Panc1 (cell line): Measurements from ENCODE around the gene PAPSS1. TPM values are rescaled to one million over a fixed set of nuclear protein-coding genes. Genes with fewer than 3 reads are reported as not detected.

Experiments used
- ATAC-seq: fragments of 200-7000 bp; cut with Tn5 transposase; 2 replicates; pipeline ENCODE4 v1.9.1; 2020; ENCODE audit warnings: mild to moderate bottlenecking, moderate library complexity
- BruUV-seq: library from RNA; stranded (reverse); fragments of 400-500 nt; replicated peaks from 2 replicates; lab custom pipeline; 2021; lab: Mats Ljungman, UMichigan
- CTCF ChIA-PET: fragments of 300-600 bp; sonication (Branson Sonifier 250); formaldehyde crosslinking; loops from one replicate; lab custom pipeline; 2022; ENCODE audit warnings: antibody characterized with exemption; lab: Charles Lee
- POLR2A ChIA-PET: fragments of 300-600 bp; sonication (Branson Sonifier 250); formaldehyde crosslinking; loops from one replicate; lab custom pipeline; 2022; ENCODE audit warnings: antibody characterized with exemption; lab: Charles Lee
- DNase-seq: peaks from one replicate; pipeline ENCODE4 v3.0.0-alpha.2; 2010; ENCODE audit warnings: low read depth, low spot score
- H3K27ac ChIP-seq: 2 replicates; pipeline ENCODE4 v1.5.1; 2011; ENCODE audit warnings: mild to moderate bottlenecking, low read length, inconsistent platforms
- H3K27me3 ChIP-seq: fragments of 200-500 bp; sonication (Bioruptor generic); 2 replicates; pipeline ENCODE4 v1.6.0; 2014; ENCODE audit warnings: low read length, inconsistent platforms; ENCODE audit not compliant: control insufficient read depth, insufficient read depth
- H3K36me3 ChIP-seq: fragments of 200-500 bp; sonication (Bioruptor generic); 2 replicates; pipeline ENCODE4 v1.5.1; 2014; ENCODE audit warnings: inconsistent platforms, mild to moderate bottlenecking, low read length, moderate library complexity; ENCODE audit not compliant: control insufficient read depth, insufficient read depth
- H3K4me1 ChIP-seq: 2 replicates; pipeline ENCODE4 v1.5.1; 2011; ENCODE audit warnings: inconsistent platforms, mild to moderate bottlenecking, low read length, moderate library complexity; ENCODE audit not compliant: control insufficient read depth, insufficient read depth
- H3K4me3 ChIP-seq, 2 experiments: 2 replicates each; pipeline ENCODE4 v1.5.1; 2011 to 2012; ENCODE audit warnings: low read depth in 2 of 2, low read length in 2 of 2, mild to moderate bottlenecking in 2 of 2, inconsistent platforms in 1 of 2, moderate library complexity in 1 of 2
- H3K9me3 ChIP-seq: fragments of 200-500 bp; sonication (Bioruptor generic); 2 replicates; pipeline ENCODE4 v1.5.1; 2014; ENCODE audit warnings: low read depth, mild to moderate bottlenecking, inconsistent platforms, low read length, moderate library complexity; ENCODE audit not compliant: control insufficient read depth, insufficient read depth
- CTCF ChIP-seq: fragments of 450-650 bp; IDR thresholded peaks from 2 replicates; pipeline ENCODE4 v1.5.1; 2017; ENCODE audit warnings: mild to moderate bottlenecking
- POLR2AphosphoS5 ChIP-seq: IDR thresholded peaks from 2 replicates; pipeline ENCODE4 v1.6.1; 2012; ENCODE audit warnings: mild to moderate bottlenecking, low read depth, low read length, moderate library complexity
- SIN3A ChIP-seq: IDR thresholded peaks from 2 replicates; pipeline ENCODE4 v1.6.1; 2012; ENCODE audit warnings: low read depth, mild to moderate bottlenecking, low read length, moderate library complexity, borderline replicate concordance; ENCODE audit not compliant: insufficient read depth
- TCF7L2 ChIP-seq: IDR thresholded peaks from 2 replicates; pipeline ENCODE4 v1.6.1; 2011; ENCODE audit warnings: mild to moderate bottlenecking, low read depth, low read length, inconsistent platforms
- in situ Hi-C: cut with HindIII; loops from 2 replicates; pipeline ENCODE4 v1.10.0; 2016; ENCODE audit warnings: low sequenced_read_pairs, low pct_unique_long_range_greater_than_20kb
- intact Hi-C: fragments of 100-400 bp; cut with micrococcal nuclease; formaldehyde crosslinking; loops from one replicate; pipeline ENCODE4 v1.10.0; 2022; ENCODE audit not compliant: unreplicated experiment
- total RNA-seq: library from RNA; stranded (reverse); gene quantifications from one replicate; pipeline ENCODE4 v1.2.1, GENCODE V29; 2021; ENCODE audit not compliant: unreplicated experiment
- TF ChIP-seq, protein P1 (sequence below), 2 experiments: IDR thresholded peaks; 2 replicates each; pipeline ENCODE4 v1.6.1; 2011 to 2012; ENCODE audit warnings: low read depth in 2 of 2, control low read depth in 1 of 2, low read length in 1 of 2, mild to moderate bottlenecking in 1 of 2, moderate library complexity in 1 of 2; ENCODE audit not compliant: insufficient read depth in 1 of 2

PAPSS1 gene
- total RNA-seq, 1 experiment from 2014 or later, result 28.1 TPM

- no peak for ATAC-seq
- no TSS peak for BruUV-seq
- DNase-seq, result no peak
- in situ Hi-C loops (no loop called here), intact Hi-C loops (no loop called here)
- no peak overlapping the region for H3K27ac ChIP-seq
- TF ChIP-seq, protein P1, sequence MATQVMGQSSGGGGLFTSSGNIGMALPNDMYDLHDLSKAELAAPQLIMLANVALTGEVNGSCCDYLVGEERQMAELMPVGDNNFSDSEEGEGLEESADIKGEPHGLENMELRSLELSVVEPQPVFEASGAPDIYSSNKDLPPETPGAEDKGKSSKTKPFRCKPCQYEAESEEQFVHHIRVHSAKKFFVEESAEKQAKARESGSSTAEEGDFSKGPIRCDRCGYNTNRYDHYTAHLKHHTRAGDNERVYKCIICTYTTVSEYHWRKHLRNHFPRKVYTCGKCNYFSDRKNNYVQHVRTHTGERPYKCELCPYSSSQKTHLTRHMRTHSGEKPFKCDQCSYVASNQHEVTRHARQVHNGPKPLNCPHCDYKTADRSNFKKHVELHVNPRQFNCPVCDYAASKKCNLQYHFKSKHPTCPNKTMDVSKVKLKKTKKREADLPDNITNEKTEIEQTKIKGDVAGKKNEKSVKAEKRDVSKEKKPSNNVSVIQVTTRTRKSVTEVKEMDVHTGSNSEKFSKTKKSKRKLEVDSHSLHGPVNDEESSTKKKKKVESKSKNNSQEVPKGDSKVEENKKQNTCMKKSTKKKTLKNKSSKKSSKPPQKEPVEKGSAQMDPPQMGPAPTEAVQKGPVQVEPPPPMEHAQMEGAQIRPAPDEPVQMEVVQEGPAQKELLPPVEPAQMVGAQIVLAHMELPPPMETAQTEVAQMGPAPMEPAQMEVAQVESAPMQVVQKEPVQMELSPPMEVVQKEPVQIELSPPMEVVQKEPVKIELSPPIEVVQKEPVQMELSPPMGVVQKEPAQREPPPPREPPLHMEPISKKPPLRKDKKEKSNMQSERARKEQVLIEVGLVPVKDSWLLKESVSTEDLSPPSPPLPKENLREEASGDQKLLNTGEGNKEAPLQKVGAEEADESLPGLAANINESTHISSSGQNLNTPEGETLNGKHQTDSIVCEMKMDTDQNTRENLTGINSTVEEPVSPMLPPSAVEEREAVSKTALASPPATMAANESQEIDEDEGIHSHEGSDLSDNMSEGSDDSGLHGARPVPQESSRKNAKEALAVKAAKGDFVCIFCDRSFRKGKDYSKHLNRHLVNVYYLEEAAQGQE (IDR thresholded peaks at IDR 0.05; ENCODE audit: insufficient read depth in 1 of 2, low read depth in 2 of 2, low read length in 1 of 2), result no peak
- TF ChIP-seq POLR2AphosphoS5, result no peak
- TF ChIP-seq CTCF, result no peak
- TF ChIP-seq TCF7L2, result no peak
- TF ChIP-seq SIN3A, result no peak
- H3K36me3 ChIP-seq, result no peaks in the 10 kb centered on the region
- no peak overlapping the region for H3K4me3 ChIP-seq
- H3K4me1 ChIP-seq, result no peaks in the 10 kb centered on the region
- POLR2A ChIA-PET, result no interaction called here
- no peaks in the 10 kb centered on the region for H3K27me3 ChIP-seq
- CTCF ChIA-PET, result no interaction called here
- no peaks in the 10 kb centered on the region for H3K9me3 ChIP-seq
These were observed 74.4 kb downstream of the PAPSS1 start for GRCh38 chr4:107645604-107646003.

DNA sequence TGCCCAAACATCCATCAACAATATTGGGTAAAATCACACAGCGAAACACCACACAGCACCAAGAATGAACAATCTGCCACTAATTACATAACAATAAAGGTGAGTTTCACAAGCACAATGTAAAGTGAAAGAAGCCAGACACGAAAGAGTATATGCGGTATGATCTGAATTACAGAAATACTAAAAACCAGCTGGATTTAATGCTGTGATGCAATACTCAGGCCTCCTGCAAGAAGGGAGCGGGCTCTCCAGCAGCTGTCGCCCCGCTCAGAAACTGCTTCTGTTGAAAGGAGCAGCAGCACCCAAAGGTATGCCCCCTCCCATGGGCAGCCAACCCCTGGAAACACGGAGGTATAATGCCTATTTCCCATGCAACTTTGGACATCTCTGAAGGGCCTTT is 77.0 kb downstream of the PAPSS1 start:
- H3K27me3 ChIP-seq, result no peaks in the 10 kb centered on the region
- DNase-seq (no peak), ATAC-seq (no peak)
- intact Hi-C loops, result no loop called here
- POLR2A ChIA-PET, result no interaction called here
- TF ChIP-seq, protein P1 (IDR thresholded peaks at IDR 0.05; ENCODE audit: insufficient read depth in 1 of 2, low read depth in 2 of 2, low read length in 1 of 2), result no peak
- CTCF ChIA-PET, result no interaction called here
- H3K27ac ChIP-seq, result no peak overlapping the region
- no peak overlapping the region for H3K4me3 ChIP-seq
- no peaks in the 10 kb centered on the region for H3K36me3 ChIP-seq
- H3K9me3 ChIP-seq, result no peaks in the 10 kb centered on the region
- BruUV-seq, result no TSS peak
- no peaks in the 10 kb centered on the region for H3K4me1 ChIP-seq
- in situ Hi-C loops, result no loop called here
